Esophagus (tissue), 2 donors: ENCODE results near the gene ASCC3. TPM values are rescaled to one million over a fixed set of nuclear protein-coding genes. Genes with fewer than 3 reads are reported as not detected.

ENCODE experiments used
- H3K27ac ChIP-seq, 2 donors: one replicate each; pipeline ENCODE4 v1.5.1; 2013; ENCODE audit warnings: low read depth in 2 of 2, mild to moderate bottlenecking in 2 of 2, inconsistent platforms in 1 of 2, low read length in 1 of 2, moderate library complexity in 1 of 2
- H3K27me3 ChIP-seq, 2 donors: one replicate each; pipeline ENCODE4 v1.6.1; 2013; ENCODE audit warnings: low read length in 2 of 2, control low read depth in 1 of 2, mild to moderate bottlenecking in 1 of 2; ENCODE audit not compliant: insufficient read depth in 2 of 2, control insufficient read depth in 1 of 2
- H3K36me3 ChIP-seq, 2 donors: one replicate each; pipeline ENCODE4 v1.6.1; 2013; ENCODE audit warnings: low read length in 1 of 2; ENCODE audit not compliant: control insufficient read depth in 2 of 2, insufficient read depth in 2 of 2
- H3K4me1 ChIP-seq, 2 donors: one replicate each; pipeline ENCODE4 v1.6.1; 2013; ENCODE audit warnings: low read length in 1 of 2; ENCODE audit not compliant: control insufficient read depth in 2 of 2, insufficient read depth in 2 of 2
- H3K4me3 ChIP-seq, 2 donors: one replicate each; pipeline ENCODE4 v1.5.1; 2013; ENCODE audit warnings: low read length in 2 of 2, mild to moderate bottlenecking in 2 of 2, low read depth in 1 of 2, moderate library complexity in 1 of 2
- H3K9me3 ChIP-seq, 2 donors: one replicate each; pipeline ENCODE4 v1.6.1; 2013; ENCODE audit warnings: mild to moderate bottlenecking in 2 of 2, low read depth in 1 of 2, low read length in 1 of 2, moderate library complexity in 1 of 2; ENCODE audit not compliant: control insufficient read depth in 2 of 2, insufficient read depth in 1 of 2
- WGBS, 2 donors: extraction: QIAGEN DNeasy Blood & Tissue Kit; methylation state at CpG; one replicate each; pipeline ENCODE4 v1.1.7; 2013; 5-methylcytosine and 5-hydroxymethylcytosine counted together
- polyA plus RNA-seq, 2 donors: library from polyadenylated mRNA; stranded (reverse); fragments of 200-250 nt; gene quantifications; one replicate each; pipeline ENCODE4 v1.2.3, GENCODE V29; 2013
- donor health status: healthy with polysubstance abuse.
- donor health status: Bipolar disorder and iron deficiency.

Gene ASCC3
- polyA plus RNA-seq, 2 donors, result 7.4 to 15.0 TPM

GRCh38 chr6:100506651-100507050, 374.5 kb downstream of the ASCC3 start:
- H3K9me3 ChIP-seq, result no peaks in the 10 kb centered on the region
- no peaks in the 10 kb centered on the region for H3K36me3 ChIP-seq
- 95 to 98% methylated on average over 2 of the region's 2 CpGs for WGBS, 2 donors

GRCh38 chr6:100504786-100505737, 376.1 kb downstream of the ASCC3 start:
- Histone ChIP-seq H3K4me3 (no peak overlapping the region), H3K4me1 (no peaks in the 10 kb centered on the region), H3K36me3 (no peaks in the 10 kb centered on the region), H3K9me3 (no peaks in the 10 kb centered on the region), H3K27me3 (no peaks in the 10 kb centered on the region), H3K27ac (no peak overlapping the region)
- 46 to 51% methylated on average over 6 of the region's 6 CpGs for WGBS, 2 donors

More at GRCh38 chr6:100506651-100507050, 374.5 kb downstream of the ASCC3 start:
- no peak overlapping the region for H3K4me3 ChIP-seq
- H3K4me1 ChIP-seq, result no peaks in the 10 kb centered on the region
- H3K27me3 ChIP-seq, result no peaks in the 10 kb centered on the region
- H3K27ac ChIP-seq, result no peak overlapping the region

- no peaks in the 10 kb centered on the region for H3K9me3 ChIP-seq
- no peak overlapping the region for H3K27ac ChIP-seq
- no peaks in the 10 kb centered on the region for H3K36me3 ChIP-seq
- H3K27me3 ChIP-seq, result no peaks in the 10 kb centered on the region
- H3K4me1 ChIP-seq, result no peaks in the 10 kb centered on the region
- H3K4me3 ChIP-seq, result no peak overlapping the region
Measured at GRCh38 chr6:100503043-100503705, 378.0 kb downstream of the ASCC3 start.

- no peaks in the 10 kb centered on the region for H3K36me3 ChIP-seq
- H3K4me3 ChIP-seq, result no peak overlapping the region
- H3K27ac ChIP-seq, result no peak overlapping the region
- H3K27me3 ChIP-seq, result peaks cover 0 to 4% of the 10 kb centered on the region in 2 donors
- H3K4me1 ChIP-seq, result no peaks in the 10 kb centered on the region
- 40 to 50% methylated on average over 6 of the region's 6 CpGs for WGBS, 2 donors
- no peaks in the 10 kb centered on the region for H3K9me3 ChIP-seq
Measured at GRCh38 chr6:100493206-100493888, 387.8 kb downstream of the ASCC3 start.

- Histone ChIP-seq H3K4me1 (no peaks in the 10 kb centered on the region), H3K27ac (no peak overlapping the region), H3K27me3 (peaks cover 0 to 4% of the 10 kb centered on the region in 2 donors), H3K9me3 (no peaks in the 10 kb centered on the region), H3K4me3 (no peak overlapping the region), H3K36me3 (no peaks in the 10 kb centered on the region)
- WGBS, 2 donors, result 59 to 63% methylated on average over 13 of the region's 13 CpGs
Measured at GRCh38 chr6:100491952-100492670, 389.0 kb downstream of the ASCC3 start.

- WGBS, 2 donors, result 78 to 81% methylated on average over 2 of the region's 2 CpGs
- Histone ChIP-seq H3K27ac (no peak overlapping the region), H3K27me3 (peaks cover 0 to 4% of the 10 kb centered on the region in 2 donors), H3K9me3 (no peaks in the 10 kb centered on the region), H3K36me3 (no peaks in the 10 kb centered on the region), H3K4me3 (no peak overlapping the region), H3K4me1 (no peaks in the 10 kb centered on the region)
Measured at GRCh38 chr6:100490065-100490464, 391.1 kb downstream of the ASCC3 start.

GRCh38 chr6:100488244-100488643, 392.9 kb downstream of the ASCC3 start:
- Histone ChIP-seq H3K4me3 (no peak overlapping the region), H3K36me3 (no peaks in the 10 kb centered on the region), H3K27me3 (peaks cover 0 to 4% of the 10 kb centered on the region in 2 donors), H3K27ac (no peak overlapping the region), H3K9me3 (no peaks in the 10 kb centered on the region), H3K4me1 (no peaks in the 10 kb centered on the region)
- 82 to 85% methylated on average over 5 of the region's 5 CpGs for WGBS, 2 donors

GRCh38 chr6:100487638-100488037, 393.5 kb downstream of the ASCC3 start:
- H3K4me3 ChIP-seq, result no peak overlapping the region
- 85 to 87% methylated on average over 2 of the region's 2 CpGs for WGBS, 2 donors
- no peaks in the 10 kb centered on the region for H3K36me3 ChIP-seq

GRCh38 chr6:100485268-100485667, 395.9 kb downstream of the ASCC3 start:
- H3K27me3 ChIP-seq, result no peaks in the 10 kb centered on the region
- no peaks in the 10 kb centered on the region for H3K36me3 ChIP-seq
- no peaks in the 10 kb centered on the region for H3K4me1 ChIP-seq
- H3K9me3 ChIP-seq, result no peaks in the 10 kb centered on the region
- no peak overlapping the region for H3K27ac ChIP-seq
- no peak overlapping the region for H3K4me3 ChIP-seq

More at GRCh38 chr6:100487638-100488037, 393.5 kb downstream of the ASCC3 start:
- no peak overlapping the region for H3K27ac ChIP-seq
- H3K4me1 ChIP-seq, result no peaks in the 10 kb centered on the region
- no peaks in the 10 kb centered on the region for H3K9me3 ChIP-seq
- peaks cover 0 to 4% of the 10 kb centered on the region in 2 donors for H3K27me3 ChIP-seq
